ENCODE measurements around the gene RIC8A. TPM values are rescaled to one million over a fixed set of nuclear protein-coding genes. Genes with fewer than 3 reads are reported as not detected.
A peak's percentile ranks its signal among the peaks of the same experiment; 100 is the strongest.
"Not testable (repeated sequence)": the region's sequence is repeated elsewhere in the genome, so short reads cannot be mapped to it uniquely, and the experiment has no call there.

RIC8A gene
- 100 to 1,000 TPM; 100 to 104 TPM for total RNA-seq

GRCh38 chr11:207208-207862 lies at the start of gene RIC8A, which contains the start of gene BET1L:
RIC8A (plus strand) TSS chr11:207708; CDS start chr11:208855, 1,147 bp downstream.
BET1L (minus strand) TSS chr11:207399; CDS start chr11:207321, 78 bp downstream.
- Mint-ChIP-seq H3K36me3 (peaks cover 45% of the 10 kb centered on the region), H3K4me1 (ENCODE audit: low read depth) (peaks cover 55% of the 10 kb centered on the region)
- CTCF ChIA-PET = interaction anchor here (0.7 to 2.2 kb wide), 11 partner anchors 30 to 200 kb away, joined by 3 to 10 read pairs (median 4); no protein-coding TSS in a partner anchor

DNA sequence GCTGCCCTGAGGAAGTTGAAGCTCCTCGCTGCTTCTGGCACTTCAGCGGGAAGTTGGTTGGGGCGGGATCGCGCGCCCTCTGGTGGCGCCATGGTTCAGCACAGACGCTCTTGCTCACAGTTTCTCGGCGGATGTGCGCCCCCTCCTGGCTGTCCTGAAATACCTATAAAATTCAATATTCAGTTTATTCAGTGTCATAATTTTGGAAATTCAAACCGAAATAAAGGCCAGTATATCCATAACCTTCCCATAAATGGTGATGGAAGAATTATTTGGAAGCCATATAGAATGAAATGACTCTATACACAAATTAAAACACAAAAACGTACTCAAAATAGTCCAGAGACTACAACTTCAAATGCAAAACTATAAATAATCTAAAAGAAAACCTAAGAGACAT lies 27.3 kb upstream of the RIC8A start:
- H3K27ac Mint-ChIP-seq; H3K9me3 Mint-ChIP-seq; POLR2A ChIA-PET; H3K36me3 Mint-ChIP-seq; DNase-seq; H3K4me1 Mint-ChIP-seq (ENCODE audit: low read depth); H3K27me3 Mint-ChIP-seq; H3K4me3 Mint-ChIP-seq; CTCF ChIA-PET; intact Hi-C loops (cut with micrococcal nuclease): not testable (repeated sequence)

More at GRCh38 chr11:207208-207862, at the start of gene RIC8A, which contains the start of gene BET1L:
- DNase-seq = peak; percentile 98
- no peaks in the 10 kb centered on the region for H3K9me3 Mint-ChIP-seq
- peak within 1 kb of the TSS; percentile 99 for H3K27ac Mint-ChIP-seq
- POLR2A ChIA-PET = interaction anchor here (0.6 to 5.2 kb wide), 14 partner anchors 9 to 242 kb away, joined by 3 to 32 read pairs (median 4); partner anchors contain the start of genes PGGHG, PSMD13 and SIRT3
- H3K4me3 Mint-ChIP-seq = peak within 1 kb of the TSS; percentile 97
- intact Hi-C loops (cut with micrococcal nuclease) = loop anchor here (1.0 to 5.0 kb wide), 6 partner anchors 29 to 299 kb away; partner anchors contain the start of genes IFITM1, PSMD13, PTDSS2 and SIRT3
- H3K27me3 Mint-ChIP-seq = no peaks in the 10 kb centered on the region

DNA sequence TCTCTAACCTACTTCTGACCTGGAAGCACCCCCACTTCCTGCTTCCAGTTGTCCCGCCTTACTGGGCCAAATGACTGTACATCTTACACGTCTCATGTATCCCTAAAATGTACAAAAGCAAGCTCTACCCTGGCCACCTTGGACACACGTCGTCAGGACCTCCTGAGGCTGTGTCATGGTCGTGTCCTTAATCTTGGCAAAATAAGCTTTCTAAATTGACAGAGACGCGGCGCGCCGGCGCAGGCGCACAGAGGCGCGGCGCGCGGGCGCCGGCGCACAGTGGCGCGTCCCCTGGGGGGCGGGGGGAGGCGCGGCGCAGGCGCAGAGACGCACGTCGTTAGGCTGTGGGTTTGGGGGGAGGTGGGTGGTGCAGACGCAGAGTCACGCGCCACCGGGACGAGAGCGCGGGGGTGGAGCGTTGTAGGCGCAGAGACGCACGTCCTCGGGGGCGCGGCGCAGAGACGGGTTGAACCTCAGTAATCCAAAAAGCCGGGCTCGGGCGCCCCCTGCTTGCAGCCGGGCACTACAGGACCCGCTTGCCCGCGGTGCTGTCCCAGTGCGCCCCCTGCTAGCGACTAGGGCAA lies 18.2 kb upstream of the RIC8A start:
- H3K4me3 Mint-ChIP-seq; H3K9me3 Mint-ChIP-seq; H3K27me3 Mint-ChIP-seq; H3K36me3 Mint-ChIP-seq; DNase-seq; POLR2A ChIA-PET; CTCF ChIA-PET; intact Hi-C loops (cut with micrococcal nuclease); H3K27ac Mint-ChIP-seq: not testable (repeated sequence)
- H3K4me1 Mint-ChIP-seq (ENCODE audit: low read depth) = peaks cover 11% of the 10 kb centered on the region

DNA sequence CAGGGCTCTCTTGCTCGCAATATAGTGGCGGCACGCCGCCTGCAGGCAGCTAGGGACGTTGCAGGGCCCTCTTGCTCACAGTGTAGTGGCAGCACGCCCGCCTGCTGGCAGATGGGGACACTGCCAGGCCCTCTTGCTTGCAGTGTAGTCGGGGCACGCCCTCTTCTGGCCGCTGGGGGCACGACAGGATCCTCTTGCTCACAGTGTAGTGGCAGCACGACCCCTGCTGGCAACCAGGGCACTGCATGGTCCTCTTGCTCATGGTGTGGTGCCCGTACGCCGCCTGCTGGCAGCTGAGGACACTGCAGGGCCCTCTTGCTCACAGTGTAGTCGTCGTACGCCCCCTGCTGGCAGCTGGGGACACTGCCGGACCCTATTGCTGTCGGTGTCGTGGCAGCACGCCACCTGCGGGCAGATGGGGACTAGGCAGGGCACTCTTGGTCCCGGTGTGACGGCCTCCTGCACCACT lies 17.6 kb upstream of the RIC8A start:
- peak; percentile 76 for DNase-seq
- peaks cover 11% of the 10 kb centered on the region for H3K4me1 Mint-ChIP-seq (ENCODE audit: low read depth)
- CTCF ChIA-PET; H3K4me3 Mint-ChIP-seq; H3K27ac Mint-ChIP-seq; H3K9me3 Mint-ChIP-seq; POLR2A ChIA-PET; H3K36me3 Mint-ChIP-seq; H3K27me3 Mint-ChIP-seq; intact Hi-C loops (cut with micrococcal nuclease): not testable (repeated sequence)

DNA sequence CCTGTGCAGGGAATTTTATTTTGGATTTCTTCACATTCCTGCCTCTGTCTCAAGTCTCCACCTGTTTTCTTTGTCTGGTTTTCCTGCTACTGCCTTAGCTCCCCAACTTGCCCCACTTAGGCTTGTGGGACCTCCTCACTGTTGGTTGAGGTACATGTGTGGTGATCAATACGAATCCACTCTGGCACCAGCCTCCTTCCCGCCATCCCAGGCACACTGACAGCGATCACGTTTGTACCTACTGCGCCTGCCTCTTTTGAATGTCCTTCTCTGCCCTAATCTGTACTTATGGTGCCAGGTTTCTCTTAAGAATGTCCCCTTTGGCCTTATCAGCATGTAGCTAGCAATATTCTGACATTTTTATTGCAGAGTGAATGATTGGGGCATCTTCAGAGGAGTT lies 17.0 kb upstream of the RIC8A start:
- H3K4me3 Mint-ChIP-seq; POLR2A ChIA-PET; H3K27me3 Mint-ChIP-seq; CTCF ChIA-PET; H3K9me3 Mint-ChIP-seq; H3K27ac Mint-ChIP-seq; H3K36me3 Mint-ChIP-seq; DNase-seq; intact Hi-C loops (cut with micrococcal nuclease): not testable (repeated sequence)
- H3K4me1 Mint-ChIP-seq (ENCODE audit: low read depth) = peaks cover 11% of the 10 kb centered on the region

- Mint-ChIP-seq H3K4me1 (ENCODE audit: low read depth) (peaks cover 11% of the 10 kb centered on the region), H3K27ac (peak overlapping the region; percentile 9)
- H3K36me3 Mint-ChIP-seq; POLR2A ChIA-PET; H3K4me3 Mint-ChIP-seq; H3K9me3 Mint-ChIP-seq; CTCF ChIA-PET; intact Hi-C loops (cut with micrococcal nuclease); H3K27me3 Mint-ChIP-seq: not testable (repeated sequence)
- DNase-seq = peak; percentile 61
Measured at GRCh38 chr11:191490-192478, 15.7 kb upstream of the RIC8A start.

DNA sequence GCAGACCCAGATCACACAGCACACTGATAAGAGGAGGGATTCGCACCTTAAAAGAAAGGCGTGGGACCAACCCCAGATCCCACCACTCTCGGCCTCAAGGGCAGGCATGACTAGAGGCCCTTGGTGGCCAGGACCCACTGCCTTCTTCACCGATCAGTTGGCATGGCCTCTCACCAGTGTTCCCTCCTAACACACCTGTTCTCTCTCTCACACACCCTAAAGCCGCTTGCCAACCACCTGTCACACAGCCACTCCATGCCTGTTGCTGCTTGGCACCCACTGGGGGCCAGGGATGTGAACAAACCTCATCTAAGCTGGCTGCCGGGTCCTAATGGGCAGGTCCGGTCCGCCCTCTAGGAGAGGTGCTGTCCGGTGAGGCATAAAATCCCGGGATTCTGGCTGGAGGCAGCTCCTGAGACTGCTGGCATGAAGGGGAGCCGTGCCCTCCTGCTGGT lies 14.8 kb upstream of the RIC8A start, which contains the start of gene SCGB1C1:
TSS of gene SCGB1C1 (plus strand) at position 405 of the 455 bp plus-strand sequence. CDS start at position 427, 22 bp downstream.
- H3K9me3 Mint-ChIP-seq; DNase-seq; H3K4me3 Mint-ChIP-seq; H3K36me3 Mint-ChIP-seq; H3K27me3 Mint-ChIP-seq; CTCF ChIA-PET; POLR2A ChIA-PET; intact Hi-C loops (cut with micrococcal nuclease): not testable (repeated sequence)
- peak within 1 kb of the TSS; percentile 9 for H3K27ac Mint-ChIP-seq
- peaks cover 11% of the 10 kb centered on the region for H3K4me1 Mint-ChIP-seq (ENCODE audit: low read depth)

GRCh38 chr11:193481-193880 lies 14.0 kb upstream of the RIC8A start:
- H3K36me3 Mint-ChIP-seq; H3K27ac Mint-ChIP-seq; H3K27me3 Mint-ChIP-seq; H3K4me3 Mint-ChIP-seq; CTCF ChIA-PET; H3K9me3 Mint-ChIP-seq; intact Hi-C loops (cut with micrococcal nuclease); POLR2A ChIA-PET: not testable (repeated sequence)
- H3K4me1 Mint-ChIP-seq (ENCODE audit: low read depth) = peaks cover 11% of the 10 kb centered on the region
- peak; percentile 8 for DNase-seq

GRCh38 chr11:196786-197731 lies 10.4 kb upstream of the RIC8A start:
- intact Hi-C loops (cut with micrococcal nuclease) = no loop called here
- POLR2A ChIA-PET = interaction anchor here (0.7 kb wide), 1 partner anchor 10 kb away, joined by 3 read pairs; the partner anchor contains the start of genes BET1L and RIC8A
- no peak overlapping the region for H3K4me3 Mint-ChIP-seq
- H3K27ac Mint-ChIP-seq = no peak overlapping the region
- H3K9me3 Mint-ChIP-seq = no peaks in the 10 kb centered on the region
- H3K27me3 Mint-ChIP-seq = no peaks in the 10 kb centered on the region
- CTCF ChIA-PET = interaction anchor here (1.0 kb wide), 1 partner anchor 40 kb away, joined by 3 read pairs; the partner anchor contains the start of gene PSMD13
- peaks cover 4% of the 10 kb centered on the region for H3K36me3 Mint-ChIP-seq
- H3K4me1 Mint-ChIP-seq (ENCODE audit: low read depth) = peaks cover 16% of the 10 kb centered on the region
- DNase-seq = no peak

DNA sequence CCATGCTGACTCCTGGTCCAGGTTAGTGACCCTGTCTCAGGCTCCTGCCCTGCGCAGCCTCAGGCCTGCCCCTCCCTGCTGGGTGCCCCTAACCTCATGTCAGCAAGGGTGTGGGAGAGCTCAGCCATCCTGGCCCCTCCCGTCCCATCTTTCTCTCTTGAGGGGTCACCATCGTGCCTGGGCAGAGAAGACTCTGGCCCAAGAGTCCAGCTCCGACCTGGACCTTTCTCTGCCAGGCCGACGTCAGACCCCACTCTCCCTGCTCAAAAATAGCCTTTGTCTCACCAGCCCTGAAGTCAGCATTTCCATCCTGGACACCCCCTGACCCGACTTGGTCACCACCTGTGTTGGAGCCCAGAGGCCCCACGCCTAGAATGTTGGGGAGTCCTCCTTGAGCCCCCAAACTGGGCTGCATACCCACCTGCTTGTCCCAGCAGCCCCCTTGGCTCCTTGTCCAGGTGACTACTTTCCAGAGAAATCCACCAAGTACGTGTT lies 9.7 kb upstream of the RIC8A start:
- intact Hi-C loops (cut with micrococcal nuclease) = no loop called here
- DNase-seq = no peak

More for the DNA sequence above, 9.7 kb upstream of the RIC8A start:
- no peak overlapping the region for H3K27ac Mint-ChIP-seq
- peaks cover 21% of the 10 kb centered on the region for H3K4me1 Mint-ChIP-seq (ENCODE audit: low read depth)
- H3K36me3 Mint-ChIP-seq = peaks cover 4% of the 10 kb centered on the region
- H3K4me3 Mint-ChIP-seq = no peak overlapping the region
- H3K27me3 Mint-ChIP-seq = no peaks in the 10 kb centered on the region
- no peaks in the 10 kb centered on the region for H3K9me3 Mint-ChIP-seq
- ChIA-PET POLR2A (no interaction called here), CTCF (interaction anchor here (1.0 kb wide), 1 partner anchor 39 kb away, joined by 3 read pairs; the partner anchor contains the start of gene PSMD13)

Data from activated CD4-positive, alpha-beta memory T cell treated with anti-CD3 and anti-CD28 coated beads for 36 hours (primary cell).